ENCODE results near the gene FOXP4.

DNA sequence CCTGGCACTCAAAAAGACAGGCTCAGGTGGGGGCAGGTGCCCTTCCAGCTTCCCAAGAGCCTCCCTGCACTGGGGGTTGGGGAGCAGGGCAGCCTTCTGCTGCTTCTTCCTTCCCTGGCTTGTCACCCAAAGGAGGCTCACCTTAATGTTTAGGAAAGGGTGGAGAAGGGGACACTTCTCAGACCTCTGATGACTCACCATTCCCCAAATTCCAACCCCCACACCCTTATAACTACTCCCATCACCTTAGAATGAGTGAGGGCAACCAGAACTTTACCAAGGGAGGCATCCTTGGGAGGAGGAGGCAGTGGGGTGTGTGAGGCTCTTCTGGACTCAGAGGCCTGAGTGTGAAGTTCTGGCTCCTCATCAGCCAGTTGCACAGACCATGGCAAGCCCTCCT, 15.2 kb upstream of the FOXP4 start:
- TF ChIP-seq, protein P1, sequence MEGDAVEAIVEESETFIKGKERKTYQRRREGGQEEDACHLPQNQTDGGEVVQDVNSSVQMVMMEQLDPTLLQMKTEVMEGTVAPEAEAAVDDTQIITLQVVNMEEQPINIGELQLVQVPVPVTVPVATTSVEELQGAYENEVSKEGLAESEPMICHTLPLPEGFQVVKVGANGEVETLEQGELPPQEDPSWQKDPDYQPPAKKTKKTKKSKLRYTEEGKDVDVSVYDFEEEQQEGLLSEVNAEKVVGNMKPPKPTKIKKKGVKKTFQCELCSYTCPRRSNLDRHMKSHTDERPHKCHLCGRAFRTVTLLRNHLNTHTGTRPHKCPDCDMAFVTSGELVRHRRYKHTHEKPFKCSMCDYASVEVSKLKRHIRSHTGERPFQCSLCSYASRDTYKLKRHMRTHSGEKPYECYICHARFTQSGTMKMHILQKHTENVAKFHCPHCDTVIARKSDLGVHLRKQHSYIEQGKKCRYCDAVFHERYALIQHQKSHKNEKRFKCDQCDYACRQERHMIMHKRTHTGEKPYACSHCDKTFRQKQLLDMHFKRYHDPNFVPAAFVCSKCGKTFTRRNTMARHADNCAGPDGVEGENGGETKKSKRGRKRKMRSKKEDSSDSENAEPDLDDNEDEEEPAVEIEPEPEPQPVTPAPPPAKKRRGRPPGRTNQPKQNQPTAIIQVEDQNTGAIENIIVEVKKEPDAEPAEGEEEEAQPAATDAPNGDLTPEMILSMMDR (IDR thresholded peaks at IDR 0.05): no peak
- TF ChIP-seq EZH2 (IDR thresholded peaks at IDR 0.05): no peak

Measured in neural progenitor cell (in vitro differentiated cells).